Fibroblast of the aortic adventitia (primary cell): ENCODE measurements around the gene LRRC8C. TPM values are rescaled to one million over a fixed set of nuclear protein-coding genes. Genes with fewer than 3 reads are reported as not detected.

Experiments
- DNase-seq: peaks from one replicate; pipeline ENCODE4 v3.0.0-alpha.2; 2010; ENCODE audit warnings: low read depth
- H3K4me3 ChIP-seq: 2 replicates; pipeline ENCODE4 v1.5.1; 2011; ENCODE audit warnings: low read depth, mild to moderate bottlenecking, control low read depth, low read length, moderate library complexity
- total RNA-seq: library from RNA; depleted of rRNA; stranded (reverse); fragments of >200 nt; gene quantifications from 2 replicates; pipeline ENCODE4 v1.2.3, GENCODE V29; 2012; ENCODE audit warnings: low replicate concordance
- TF ChIP-seq, protein P1 (sequence below): IDR thresholded peaks from 2 replicates; pipeline ENCODE4 v1.5.1; 2011; ENCODE audit warnings: mild to moderate bottlenecking, low read length, control low read depth, inconsistent platforms; ENCODE audit not compliant: insufficient read depth

The LRRC8C gene
- total RNA-seq, 1 donor: 25.3 TPM

DNA sequence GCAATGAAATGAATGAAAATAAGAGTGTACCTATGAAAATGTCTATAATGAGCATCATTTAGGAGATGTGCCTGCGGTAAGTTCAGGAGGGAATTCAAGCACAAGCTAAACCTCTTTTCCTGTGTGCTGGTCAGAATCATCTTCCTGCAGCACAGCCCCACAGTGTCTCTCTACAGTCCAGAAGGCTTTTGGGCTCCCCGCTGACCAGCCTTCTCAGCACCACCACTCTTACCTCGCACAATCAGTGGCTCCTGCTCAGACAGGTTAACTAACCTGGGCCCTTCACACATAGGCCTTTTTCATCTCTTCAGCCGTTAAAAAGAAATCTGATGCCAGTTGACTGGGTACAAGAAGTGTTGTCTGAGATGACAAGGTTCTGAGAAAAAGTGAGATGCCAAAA lies 57.7 kb downstream of the LRRC8C start:
- TF ChIP-seq, protein P1, sequence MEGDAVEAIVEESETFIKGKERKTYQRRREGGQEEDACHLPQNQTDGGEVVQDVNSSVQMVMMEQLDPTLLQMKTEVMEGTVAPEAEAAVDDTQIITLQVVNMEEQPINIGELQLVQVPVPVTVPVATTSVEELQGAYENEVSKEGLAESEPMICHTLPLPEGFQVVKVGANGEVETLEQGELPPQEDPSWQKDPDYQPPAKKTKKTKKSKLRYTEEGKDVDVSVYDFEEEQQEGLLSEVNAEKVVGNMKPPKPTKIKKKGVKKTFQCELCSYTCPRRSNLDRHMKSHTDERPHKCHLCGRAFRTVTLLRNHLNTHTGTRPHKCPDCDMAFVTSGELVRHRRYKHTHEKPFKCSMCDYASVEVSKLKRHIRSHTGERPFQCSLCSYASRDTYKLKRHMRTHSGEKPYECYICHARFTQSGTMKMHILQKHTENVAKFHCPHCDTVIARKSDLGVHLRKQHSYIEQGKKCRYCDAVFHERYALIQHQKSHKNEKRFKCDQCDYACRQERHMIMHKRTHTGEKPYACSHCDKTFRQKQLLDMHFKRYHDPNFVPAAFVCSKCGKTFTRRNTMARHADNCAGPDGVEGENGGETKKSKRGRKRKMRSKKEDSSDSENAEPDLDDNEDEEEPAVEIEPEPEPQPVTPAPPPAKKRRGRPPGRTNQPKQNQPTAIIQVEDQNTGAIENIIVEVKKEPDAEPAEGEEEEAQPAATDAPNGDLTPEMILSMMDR: no peak

DNA sequence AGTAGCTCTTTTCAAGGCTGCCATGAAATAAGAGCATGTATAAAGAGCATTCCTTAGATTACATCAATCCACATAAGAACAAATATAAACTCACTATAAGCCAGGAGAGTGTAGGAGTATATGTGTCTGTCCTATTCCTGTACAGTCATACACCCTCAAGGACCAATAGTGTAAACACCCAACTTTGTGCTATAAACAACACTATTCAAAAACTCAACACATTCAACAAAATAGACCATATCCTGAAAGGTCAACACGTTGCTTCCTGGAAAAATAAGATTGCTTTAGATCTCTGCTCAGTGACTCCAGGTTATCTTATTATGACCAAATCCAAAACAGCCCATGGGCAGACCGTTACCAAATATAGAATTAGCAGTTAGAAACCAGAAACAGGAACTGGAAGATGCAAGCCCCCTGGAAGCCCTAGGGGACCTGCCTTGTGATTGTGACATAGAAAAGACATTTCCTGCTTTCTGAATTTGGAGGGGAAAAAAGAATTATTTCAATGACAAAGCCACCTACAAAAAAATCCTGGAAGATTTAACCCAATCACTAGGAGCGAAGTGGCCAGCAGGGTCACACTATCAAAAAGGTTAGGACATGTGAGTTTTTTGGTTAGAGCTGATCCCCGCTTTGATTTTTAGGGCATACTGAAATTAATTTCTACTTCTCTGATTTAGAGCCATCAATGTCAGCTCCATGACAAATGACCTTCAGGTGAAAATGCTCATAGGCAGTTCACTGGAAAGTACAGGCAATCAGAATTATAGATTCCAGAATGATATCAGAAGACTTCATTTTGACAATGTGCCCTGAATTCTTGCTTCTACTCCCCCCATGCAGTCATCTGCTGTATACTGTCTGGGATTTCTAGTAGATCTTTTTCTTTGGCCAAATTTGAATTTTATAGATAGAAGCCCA lies 59.9 kb downstream of the LRRC8C start:
- TF ChIP-seq, protein P1: no peak
- H3K4me3 ChIP-seq: no peak overlapping the region
- no peak for DNase-seq

More for the DNA sequence above, 57.7 kb downstream of the LRRC8C start:
- no peak for DNase-seq
- no peak overlapping the region for H3K4me3 ChIP-seq

DNA sequence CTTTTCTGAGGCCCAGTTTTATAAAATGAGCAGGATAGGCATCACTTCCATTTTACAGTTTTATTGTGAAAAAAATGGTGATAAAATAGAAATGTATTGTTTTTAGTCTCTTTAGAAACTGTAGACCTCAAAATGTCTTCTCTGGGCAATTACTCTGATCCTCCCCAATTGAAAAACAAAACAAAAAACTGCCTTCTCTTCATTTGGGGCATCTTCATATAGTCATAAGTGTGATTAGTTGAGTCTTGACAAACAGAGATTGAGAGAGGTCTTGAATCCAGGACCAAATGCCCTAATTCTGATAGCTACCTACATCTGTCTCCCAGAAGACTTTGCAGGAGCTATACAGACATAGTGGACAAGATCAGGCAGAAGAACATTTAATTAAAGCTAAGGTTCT lies 62.9 kb downstream of the LRRC8C start:
- H3K4me3 ChIP-seq: no peak overlapping the region
- TF ChIP-seq, protein P1: no peak
- no peak for DNase-seq

DNA sequence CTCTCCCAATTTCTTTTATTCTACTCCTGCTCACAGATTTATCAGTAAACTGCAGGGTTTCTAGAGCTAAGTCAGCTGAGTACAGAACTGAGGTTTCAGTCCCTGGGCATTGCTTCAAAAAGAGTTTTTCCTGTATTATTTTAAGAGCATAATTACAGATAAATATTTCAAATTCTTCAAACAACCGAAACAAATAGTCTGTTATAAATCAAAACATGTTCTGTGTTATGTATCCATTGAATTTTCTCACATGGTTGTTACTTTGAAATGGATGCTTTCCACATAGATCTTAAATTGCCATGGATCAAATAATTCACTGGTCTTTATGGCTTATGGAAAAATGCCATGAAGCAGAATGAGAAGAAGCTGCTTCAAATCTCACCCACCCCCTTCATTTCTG lies 64.5 kb downstream of the LRRC8C start:
- TF ChIP-seq, protein P1: no peak
- DNase-seq: peak; percentile 32
- no peak overlapping the region for H3K4me3 ChIP-seq

DNA sequence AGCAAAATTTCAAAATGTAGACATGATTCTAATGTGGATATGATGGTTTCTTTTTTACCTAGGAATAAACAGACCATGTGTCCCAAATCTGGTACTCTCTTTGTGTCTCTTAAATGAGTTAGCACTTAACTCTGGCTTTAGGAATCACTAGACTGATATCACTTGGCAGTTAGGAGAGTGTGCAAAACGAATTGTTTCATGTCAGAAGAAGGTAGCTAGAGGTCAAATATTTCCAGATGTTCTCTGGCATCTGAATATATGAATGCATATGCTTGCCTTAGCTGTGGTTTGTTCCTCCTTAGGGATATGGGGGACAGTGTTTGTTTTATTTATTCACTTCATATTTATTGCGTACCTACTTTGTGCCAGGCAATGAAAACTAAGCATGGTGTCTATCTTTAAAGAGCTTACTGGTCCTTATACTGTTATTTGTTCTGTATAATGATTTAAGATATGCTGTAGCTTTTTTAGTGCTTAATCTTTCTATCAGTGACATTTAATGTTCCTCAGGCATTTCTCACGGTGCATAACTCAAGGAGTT lies 65.2 kb downstream of the LRRC8C start:
- H3K4me3 ChIP-seq: no peak overlapping the region
- TF ChIP-seq, protein P1: no peak
- DNase-seq: peak; percentile 34

DNA sequence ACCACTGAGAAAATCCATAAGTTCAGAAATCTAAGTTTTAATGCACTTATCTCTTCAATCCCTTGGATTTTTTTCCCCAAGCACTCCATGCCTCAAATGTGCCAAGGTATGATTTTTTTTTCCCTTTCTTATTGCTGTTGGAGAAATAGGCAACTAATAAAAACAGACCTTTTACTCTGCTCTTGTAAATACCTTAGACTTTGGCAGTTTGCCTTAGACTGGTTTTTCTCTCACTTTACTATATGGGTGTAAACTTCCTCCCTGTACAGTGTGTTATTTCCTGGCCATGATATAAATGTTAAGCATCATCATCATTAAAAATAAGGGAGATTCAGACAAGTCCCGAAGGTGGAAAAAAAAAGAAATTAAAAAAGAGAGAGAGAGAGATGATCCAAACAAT lies 65.7 kb downstream of the LRRC8C start:
- DNase-seq: no peak
- H3K4me3 ChIP-seq: no peak overlapping the region
- TF ChIP-seq, protein P1: no peak
